Fibroblast of mammary gland (primary cell): ENCODE measurements around the gene LPIN2.

Experiments
- DNase-seq: peaks from one replicate; pipeline ENCODE4 v3.0.0-alpha.2; 2010; ENCODE audit warnings: low read depth
- H3K4me3 ChIP-seq: 2 replicates; pipeline ENCODE4 v1.5.1; 2011; ENCODE audit warnings: low read depth, mild to moderate bottlenecking, low read length, moderate library complexity; ENCODE audit not compliant: control insufficient read depth
- CTCF ChIP-seq: conservative IDR thresholded peaks from 2 replicates; pipeline ENCODE4 v1.5.1; 2011; ENCODE audit warnings: low read depth, low read length, inconsistent platforms; ENCODE audit not compliant: control insufficient read depth, insufficient read depth

LPIN2 gene

DNA sequence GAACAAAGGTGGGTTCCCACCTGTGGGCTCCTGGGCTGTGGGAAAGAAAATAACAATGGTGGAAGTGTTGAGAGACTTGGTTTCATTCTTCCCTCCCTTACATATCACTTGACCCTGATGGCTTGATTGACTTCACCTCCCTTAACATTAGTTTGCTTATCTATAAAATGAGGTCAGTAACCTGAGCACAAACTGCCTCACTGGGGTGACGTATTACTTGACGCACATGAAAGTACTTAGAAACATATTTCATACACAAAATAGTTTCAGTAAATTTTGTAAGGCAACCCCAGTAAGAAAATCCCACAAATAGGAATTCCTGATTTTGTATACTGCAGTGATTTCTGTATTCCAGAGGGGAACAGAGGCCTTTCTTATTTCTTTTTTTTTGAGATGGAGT is 29.4 kb upstream of the LPIN2 start:
- no peak for TF ChIP-seq CTCF
- DNase-seq, result no peak
- H3K4me3 ChIP-seq, result no peak overlapping the region

GRCh38 chr18:3041843-3042242 is 28.9 kb upstream of the LPIN2 start:
- DNase-seq, result no peak
- TF ChIP-seq CTCF, result no peak
- H3K4me3 ChIP-seq, result no peak overlapping the region

- no peak for TF ChIP-seq CTCF
- no peak overlapping the region for H3K4me3 ChIP-seq
- DNase-seq, result no peak
These were observed 27.9 kb upstream of the LPIN2 start for GRCh38 chr18:3040881-3041280.

DNA sequence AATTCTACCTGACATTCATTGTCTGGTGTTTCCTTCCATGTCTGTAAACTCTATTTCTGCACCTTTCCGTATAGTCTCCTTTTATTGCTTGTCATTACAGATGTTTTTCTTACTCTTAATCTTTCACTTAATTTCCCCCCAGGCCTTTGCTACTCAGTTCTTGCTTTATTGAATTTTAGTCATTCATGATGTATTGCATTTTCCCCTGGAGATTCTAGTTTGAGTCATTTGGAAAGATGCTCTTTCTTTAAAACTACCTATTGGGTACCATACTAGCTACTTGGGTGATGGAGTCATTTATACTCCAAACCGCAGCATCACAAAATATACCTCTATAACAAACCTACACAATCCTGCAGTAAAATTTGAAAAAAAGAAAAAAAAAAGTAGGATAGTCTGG is 27.2 kb upstream of the LPIN2 start:
- no peak for DNase-seq
- no peak for TF ChIP-seq CTCF
- no peak overlapping the region for H3K4me3 ChIP-seq

DNA sequence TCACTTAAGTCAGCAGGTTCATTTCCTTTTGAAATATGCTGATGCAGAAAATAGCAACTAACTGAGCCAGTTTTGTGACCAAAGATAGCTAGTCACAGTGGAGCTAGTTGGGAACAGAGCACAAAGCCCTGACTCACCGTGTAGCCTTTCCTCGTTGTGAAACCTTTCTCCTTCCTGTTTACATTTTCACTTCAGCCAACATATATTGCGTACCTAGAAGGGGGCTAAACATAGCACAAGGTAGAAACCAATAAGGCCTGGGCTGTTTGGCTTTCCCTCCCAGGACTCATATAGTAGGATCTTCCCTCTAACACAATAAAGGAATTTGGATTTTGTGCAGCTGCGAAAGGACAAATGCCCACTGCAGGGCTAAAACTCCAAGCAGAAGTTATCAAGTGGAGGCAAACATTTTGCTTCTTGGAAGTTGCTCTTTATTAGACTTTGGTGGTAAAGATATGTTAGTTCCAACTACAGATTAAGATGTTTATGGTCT is 24.5 kb upstream of the LPIN2 start:
- DNase-seq, result peak; percentile 77
- H3K4me3 ChIP-seq, result no peak overlapping the region
- no peak for TF ChIP-seq CTCF

DNA sequence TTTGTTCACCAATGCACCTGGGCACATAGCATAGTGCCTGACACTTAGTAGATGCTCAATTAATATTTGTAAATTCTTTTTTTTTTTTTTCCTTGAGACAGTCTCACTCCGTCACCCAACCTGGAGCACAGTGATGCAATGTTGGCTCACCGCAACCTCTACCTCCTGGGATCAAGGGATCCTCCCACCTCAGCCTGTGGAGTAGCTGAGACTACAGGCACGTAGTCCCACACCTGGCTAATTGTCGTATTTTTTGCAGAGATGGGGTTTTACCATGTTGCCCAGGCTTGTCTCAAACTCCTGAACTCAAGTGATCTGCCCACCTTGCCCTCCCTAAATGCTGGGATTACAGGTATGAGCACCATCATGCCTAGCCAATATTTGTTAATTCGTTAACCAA is 23.2 kb upstream of the LPIN2 start:
- H3K4me3 ChIP-seq, result no peak overlapping the region
- TF ChIP-seq CTCF, result no peak
- DNase-seq, result no peak

DNA sequence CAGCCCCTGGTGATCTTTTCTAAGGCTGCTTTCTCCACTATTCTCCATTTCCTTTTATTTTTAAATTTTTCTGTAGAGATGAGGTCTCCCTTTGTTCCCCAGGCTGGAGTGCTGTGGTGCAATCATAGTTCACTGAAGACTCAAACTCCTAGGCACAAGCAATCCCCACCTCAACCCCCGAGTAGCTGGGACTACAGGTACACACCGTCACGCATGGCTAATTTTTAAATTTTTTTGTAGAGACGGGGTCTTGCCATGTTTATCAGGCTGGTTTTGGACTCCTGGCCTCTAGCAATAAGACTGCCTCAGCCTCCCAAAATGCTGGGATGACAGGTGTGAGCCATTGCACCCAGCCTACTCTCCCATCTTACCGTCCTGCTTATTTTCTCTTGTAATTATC is 22.7 kb upstream of the LPIN2 start:
- no peak for DNase-seq
- no peak for TF ChIP-seq CTCF
- H3K4me3 ChIP-seq, result no peak overlapping the region
